ENCODE measurements around the gene SNRNP200.
A peak's percentile ranks its signal among the peaks of the same experiment; 100 is the strongest.

Gene SNRNP200

GRCh38 chr2:96305091-96305978 is at the start of gene SNRNP200:
TSS of gene SNRNP200 (minus strand) at chr2:96305546. CDS start at chr2:96305437, 109 bp downstream.
- DNase-seq, result peak; percentile 80

DNA sequence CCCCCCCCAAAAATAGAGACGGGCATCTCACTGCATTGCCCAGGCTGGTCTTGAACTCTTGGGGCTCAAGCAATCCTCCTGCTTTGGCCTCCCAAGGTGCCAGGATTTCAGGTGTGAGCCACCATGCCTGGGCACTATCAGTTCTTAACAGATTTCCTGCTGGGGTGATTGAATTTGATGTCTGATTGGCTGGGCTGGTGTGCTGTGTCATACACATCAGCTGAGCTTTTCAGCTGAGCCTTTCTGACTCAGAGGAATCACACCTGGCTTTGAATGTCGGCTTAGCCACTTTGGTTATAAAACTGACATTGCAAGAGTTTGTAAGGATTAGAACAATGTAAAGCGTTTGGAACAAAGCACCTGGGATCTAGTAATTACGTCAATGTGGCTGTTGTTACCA is 49.1 kb upstream of the SNRNP200 start:
- no peak for DNase-seq

- no peak for DNase-seq
Observed at GRCh38 chr2:96353606-96354101, 48.3 kb upstream of the SNRNP200 start.

- no peak for DNase-seq
Observed at GRCh38 chr2:96353032-96353561, 47.8 kb upstream of the SNRNP200 start.

DNA sequence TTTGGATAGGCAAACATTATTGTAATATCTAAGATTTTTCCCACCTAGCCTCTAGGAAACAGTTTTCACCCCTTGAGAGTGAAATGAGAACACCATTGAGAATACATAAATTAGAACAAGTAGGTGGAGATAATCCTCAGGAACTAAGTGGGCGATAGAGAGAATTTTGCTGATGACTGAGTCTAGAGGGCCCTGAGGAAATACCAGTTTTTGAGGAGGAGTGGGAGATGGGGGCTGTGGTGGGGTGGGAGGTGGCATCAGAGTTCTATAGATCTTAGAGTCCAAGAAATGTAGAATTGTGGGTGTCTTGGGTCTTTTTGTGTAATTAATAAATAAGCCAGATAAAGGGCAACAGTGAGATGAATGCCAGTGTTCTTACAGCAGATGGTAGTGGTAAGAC is 42.0 kb upstream of the SNRNP200 start:
- DNase-seq, result no peak

GRCh38 chr2:96345868-96346462 is 40.6 kb upstream of the SNRNP200 start:
- DNase-seq, result no peak

DNA sequence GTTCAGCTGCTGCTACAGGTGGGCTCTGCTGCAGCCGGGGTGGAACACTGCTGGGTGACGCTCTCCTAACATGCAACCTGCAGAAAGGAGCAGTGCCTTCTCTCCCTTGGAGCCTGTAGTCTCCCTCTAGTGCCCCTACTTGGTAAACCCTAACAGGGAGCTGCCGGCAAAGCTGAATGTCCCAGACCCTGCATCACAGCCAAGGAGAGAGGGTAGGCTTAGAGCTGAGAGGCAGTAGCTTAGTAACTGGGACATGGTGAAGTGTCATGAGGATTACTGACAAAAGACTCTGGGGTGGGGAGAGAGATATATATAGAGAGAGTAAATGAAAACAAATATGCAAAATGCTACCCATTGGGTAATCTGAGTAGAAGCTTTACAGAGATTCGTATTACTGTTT is 40.1 kb upstream of the SNRNP200 start:
- DNase-seq, result no peak

- peak; percentile 28 for DNase-seq
Observed at GRCh38 chr2:96344011-96344410, 38.7 kb upstream of the SNRNP200 start.

GRCh38 chr2:96342085-96342484 is 36.7 kb upstream of the SNRNP200 start:
- DNase-seq, result no peak

GRCh38 chr2:96341641-96342040 is 36.3 kb upstream of the SNRNP200 start:
- DNase-seq, result no peak

- no peak for DNase-seq
Observed at GRCh38 chr2:96340493-96341414, 35.4 kb upstream of the SNRNP200 start.

- no peak for DNase-seq
Observed at GRCh38 chr2:96336873-96337272, 31.5 kb upstream of the SNRNP200 start.

- DNase-seq, result no peak
Observed at GRCh38 chr2:96336104-96336775, 30.9 kb upstream of the SNRNP200 start.

- no peak for DNase-seq
Observed at GRCh38 chr2:96333708-96334107, 28.4 kb upstream of the SNRNP200 start.

GRCh38 chr2:96330407-96330806 is 25.1 kb upstream of the SNRNP200 start:
- no peak for DNase-seq

- DNase-seq, result no peak
Observed at GRCh38 chr2:96329874-96330273, 24.5 kb upstream of the SNRNP200 start.

GRCh38 chr2:96329456-96329855 is 24.1 kb upstream of the SNRNP200 start:
- DNase-seq, result no peak

DNA sequence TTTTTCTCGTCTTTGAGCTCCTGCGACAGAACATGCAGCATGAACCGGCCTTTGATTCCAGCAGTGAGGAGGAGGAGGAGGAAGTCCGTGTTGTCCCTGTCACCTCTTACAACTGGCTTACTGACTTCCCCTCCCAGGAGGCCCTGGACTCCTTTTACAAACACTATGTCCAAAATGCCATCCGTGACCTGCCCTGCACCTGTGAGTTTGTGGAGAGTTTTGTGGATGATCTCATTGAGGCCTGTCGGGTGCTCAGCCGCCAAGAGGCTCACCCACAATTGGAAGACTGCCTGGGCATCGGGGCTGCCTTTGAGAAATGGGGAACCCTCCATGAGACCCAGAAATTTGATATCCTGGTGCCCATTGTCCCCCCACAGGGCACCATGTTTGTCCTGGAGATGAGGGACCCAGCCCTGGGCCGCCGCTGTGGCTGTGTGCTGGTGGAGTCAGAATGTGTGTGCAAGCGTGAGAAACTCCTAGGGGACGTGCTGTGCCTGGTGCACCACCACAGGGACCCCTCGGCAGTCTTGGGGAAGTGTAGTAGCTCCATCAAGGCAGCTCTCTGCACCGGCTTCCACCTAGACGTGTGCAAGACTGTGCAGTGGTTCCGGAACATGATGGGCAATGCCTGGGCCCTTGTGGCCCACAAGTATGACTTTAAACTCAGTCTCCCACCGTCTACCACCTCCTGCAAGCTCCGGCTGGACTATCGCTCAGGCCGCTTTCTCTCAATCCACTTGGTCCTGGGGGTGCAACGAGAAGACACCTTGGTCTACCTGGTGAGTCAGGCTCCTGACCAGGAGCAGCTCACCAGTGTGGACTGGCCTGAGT is 21.9 kb upstream of the SNRNP200 start:
- DNase-seq, result no peak

DNA sequence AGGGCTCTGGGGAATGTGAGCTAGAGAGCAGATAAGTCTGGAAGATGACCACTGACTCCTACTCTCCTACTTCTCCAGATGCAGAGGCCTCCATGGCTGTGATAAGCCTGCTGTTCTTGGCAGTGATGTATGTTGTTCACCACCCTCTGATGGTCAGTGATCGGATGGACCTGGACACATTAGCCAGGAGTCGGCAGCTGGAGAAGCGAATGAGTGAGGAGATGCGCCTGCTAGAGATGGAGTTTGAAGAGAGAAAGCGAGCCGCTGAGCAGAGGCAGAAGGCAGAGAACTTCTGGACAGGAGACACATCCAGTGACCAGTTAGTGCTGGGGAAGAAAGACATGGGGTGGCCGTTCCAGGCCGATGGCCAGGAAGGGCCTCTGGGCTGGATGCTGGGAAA is 21.2 kb upstream of the SNRNP200 start:
- no peak for DNase-seq

- DNase-seq, result no peak
Observed at GRCh38 chr2:96325884-96326255, 20.5 kb upstream of the SNRNP200 start.

Data from GDM1 (cell line).